Gastroesophageal sphincter (tissue), 4 donors: ENCODE data around the gene TGFB1. TPM values are rescaled to one million over a fixed set of nuclear protein-coding genes. Genes with fewer than 3 reads are reported as not detected.

ENCODE experiments used
- ATAC-seq: fragments of 150-250 bp; one replicate; pipeline ENCODE4 v1.9.1; 2016; ENCODE audit warnings: mild to moderate bottlenecking, moderate library complexity
- H3K27ac ChIP-seq, 4 donors: fragments of 200-600 bp; sonication (generic) in 3 of 4; 1 replicate in 3 of 4; 2 replicates in 1 of 4; pipeline ENCODE4 v1.5.1; 2016 to 2019
- H3K27me3 ChIP-seq: fragments of 200-600 bp; sonication (generic); one replicate; pipeline ENCODE4 v1.5.1; 2019
- H3K36me3 ChIP-seq, 2 donors: fragments of 200-600 bp; sonication (generic); one replicate each; pipeline ENCODE4 v1.5.1; 2019; ENCODE audit warnings: control low read depth in 1 of 2
- H3K4me1 ChIP-seq, 3 donors: fragments of 200-600 bp; sonication (generic); 1 replicate in 2 of 3; 2 replicates in 1 of 3; pipeline ENCODE4 v1.5.1; 2016 to 2019; ENCODE audit warnings: control low read depth in 2 of 3
- H3K4me3 ChIP-seq, 2 donors: fragments of 200-600 bp; sonication (generic); one replicate each; pipeline ENCODE4 v1.5.1; 2019; ENCODE audit warnings: mild to moderate bottlenecking in 1 of 2, moderate library complexity in 1 of 2
- H3K9me3 ChIP-seq, 3 donors: fragments of 200-600 bp; sonication (generic); one replicate each; pipeline ENCODE4 v1.5.1; 2017 to 2019; ENCODE audit warnings: control low read depth in 2 of 3
- EP300 ChIP-seq: sonication (generic); formaldehyde crosslinking; IDR thresholded peaks from one replicate; pipeline ENCODE4 v1.6.1; 2017; ENCODE audit warnings: antibody characterized with exemption, mild to moderate bottlenecking
- POLR2A ChIP-seq, 2 donors: fragments of 450-650 bp; IDR thresholded peaks; one replicate each; pipeline ENCODE4 v1.6.1; 2017; ENCODE audit warnings: antibody characterized with exemption in 2 of 2, mild to moderate bottlenecking in 2 of 2, moderate library complexity in 1 of 2
- POLR2AphosphoS5 ChIP-seq: sonication (generic); formaldehyde crosslinking; IDR thresholded peaks from one replicate; pipeline ENCODE4 v1.6.1; 2017; ENCODE audit warnings: antibody characterized with exemption
- WGBS, 2 donors: methylation state at CpG; one replicate each; pipeline ENCODE4 v1.1.5; 2018; ENCODE audit warnings: low coverage in 1 of 2; 5-methylcytosine and 5-hydroxymethylcytosine counted together
- total RNA-seq, 4 donors: library from RNA; depleted of rRNA; stranded (reverse); fragments of >200 nt; gene quantifications; one replicate each; pipeline ENCODE4 v1.1.0, GENCODE V29; 2016
- TF ChIP-seq, protein P1 (sequence below), 4 experiments: fragments of 200-600 bp in 2 of 4; fragments of 450-650 bp in 2 of 4; sonication (generic) in 1 of 4; IDR thresholded peaks; one replicate each; pipeline ENCODE4 v1.5.1; 2017 to 2019; ENCODE audit warnings: antibody characterized with exemption in 4 of 4, mild to moderate bottlenecking in 2 of 4, moderate library complexity in 2 of 4

TGFB1 gene
- total RNA-seq, 4 donors from 2014 or later = 12.9 to 39.3 (median 22.1) TPM

DNA sequence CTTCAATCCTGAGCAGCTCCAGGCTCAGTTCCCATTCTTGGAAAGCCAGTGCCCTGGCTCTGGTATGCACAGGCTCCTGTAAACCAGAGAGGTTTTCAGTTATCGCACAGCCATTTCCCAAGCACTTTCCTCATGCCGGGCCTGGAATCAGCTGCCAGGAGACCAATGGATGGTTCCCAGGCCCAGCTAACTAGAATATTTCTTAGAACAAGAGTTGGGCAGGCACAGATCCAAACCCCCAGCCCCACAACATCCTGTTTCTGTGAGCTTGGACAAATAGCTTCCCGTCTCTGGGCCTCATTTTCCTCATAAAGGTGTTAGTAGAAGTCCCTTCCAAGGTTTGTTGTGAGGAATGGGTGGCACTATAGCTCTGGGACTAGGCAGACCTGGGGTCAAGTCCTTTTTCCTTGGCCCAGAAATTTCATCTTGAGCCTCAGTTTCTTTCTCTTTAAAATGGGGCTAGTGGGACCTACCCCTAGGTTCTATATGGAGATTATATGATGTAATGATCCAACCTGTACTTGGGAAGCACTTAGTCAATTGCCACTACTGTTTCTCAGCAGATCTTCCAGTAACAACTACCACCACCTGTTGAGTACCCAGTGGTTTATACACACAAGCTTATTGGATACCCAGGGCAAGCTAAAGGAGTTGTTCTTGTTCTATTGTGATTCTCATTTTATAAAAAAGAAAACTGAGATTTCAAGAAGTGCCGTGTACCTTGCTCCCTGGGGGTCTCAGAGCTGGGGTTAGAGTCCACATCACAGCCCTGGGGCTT, 48.8 kb downstream of the TGFB1 start:
- peaks cover 0 to 81% of the 10 kb centered on the region in 2 donors for H3K36me3 ChIP-seq
- H3K27ac ChIP-seq = peak overlapping the region in 3 of 4 donors; percentile 24 to 58 (median 39)
- no peaks in the 10 kb centered on the region for H3K9me3 ChIP-seq
- 59 to 92% methylated on average over 2 of the region's 4 CpGs for WGBS, 2 donors
- no peak for ATAC-seq
- H3K27me3 ChIP-seq = no peaks in the 10 kb centered on the region
- H3K4me3 ChIP-seq = peak overlapping the region in 1 of 2 donors; percentile 4
- H3K4me1 ChIP-seq = peaks cover 2 to 54% (median 23%) of the 10 kb centered on the region in 3 donors
- TF ChIP-seq, protein P1, sequence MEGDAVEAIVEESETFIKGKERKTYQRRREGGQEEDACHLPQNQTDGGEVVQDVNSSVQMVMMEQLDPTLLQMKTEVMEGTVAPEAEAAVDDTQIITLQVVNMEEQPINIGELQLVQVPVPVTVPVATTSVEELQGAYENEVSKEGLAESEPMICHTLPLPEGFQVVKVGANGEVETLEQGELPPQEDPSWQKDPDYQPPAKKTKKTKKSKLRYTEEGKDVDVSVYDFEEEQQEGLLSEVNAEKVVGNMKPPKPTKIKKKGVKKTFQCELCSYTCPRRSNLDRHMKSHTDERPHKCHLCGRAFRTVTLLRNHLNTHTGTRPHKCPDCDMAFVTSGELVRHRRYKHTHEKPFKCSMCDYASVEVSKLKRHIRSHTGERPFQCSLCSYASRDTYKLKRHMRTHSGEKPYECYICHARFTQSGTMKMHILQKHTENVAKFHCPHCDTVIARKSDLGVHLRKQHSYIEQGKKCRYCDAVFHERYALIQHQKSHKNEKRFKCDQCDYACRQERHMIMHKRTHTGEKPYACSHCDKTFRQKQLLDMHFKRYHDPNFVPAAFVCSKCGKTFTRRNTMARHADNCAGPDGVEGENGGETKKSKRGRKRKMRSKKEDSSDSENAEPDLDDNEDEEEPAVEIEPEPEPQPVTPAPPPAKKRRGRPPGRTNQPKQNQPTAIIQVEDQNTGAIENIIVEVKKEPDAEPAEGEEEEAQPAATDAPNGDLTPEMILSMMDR (IDR thresholded peaks at IDR 0.05) = no peak
- TF ChIP-seq POLR2A (IDR thresholded peaks at IDR 0.05) = no peak
- TF ChIP-seq POLR2AphosphoS5 = no peak
- no peak for TF ChIP-seq EP300

DNA sequence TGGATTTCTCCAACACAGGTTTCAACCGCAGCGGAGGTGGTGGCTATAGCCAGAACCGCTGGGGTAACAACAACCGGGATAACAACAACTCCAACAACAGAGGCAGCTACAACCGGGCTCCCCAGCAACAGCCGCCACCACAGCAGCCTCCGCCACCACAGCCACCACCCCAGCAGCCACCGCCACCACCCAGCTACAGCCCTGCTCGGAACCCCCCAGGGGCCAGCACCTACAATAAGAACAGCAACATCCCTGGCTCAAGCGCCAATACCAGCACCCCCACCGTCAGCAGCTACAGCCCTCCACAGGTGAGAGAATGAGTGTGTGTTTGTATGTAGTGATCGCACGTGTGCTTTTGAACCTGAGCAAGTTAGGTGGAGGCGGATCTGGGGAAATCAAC, 49.8 kb downstream of the TGFB1 start:
- H3K4me1 ChIP-seq = peaks cover 2 to 58% (median 30%) of the 10 kb centered on the region in 3 donors

DNA sequence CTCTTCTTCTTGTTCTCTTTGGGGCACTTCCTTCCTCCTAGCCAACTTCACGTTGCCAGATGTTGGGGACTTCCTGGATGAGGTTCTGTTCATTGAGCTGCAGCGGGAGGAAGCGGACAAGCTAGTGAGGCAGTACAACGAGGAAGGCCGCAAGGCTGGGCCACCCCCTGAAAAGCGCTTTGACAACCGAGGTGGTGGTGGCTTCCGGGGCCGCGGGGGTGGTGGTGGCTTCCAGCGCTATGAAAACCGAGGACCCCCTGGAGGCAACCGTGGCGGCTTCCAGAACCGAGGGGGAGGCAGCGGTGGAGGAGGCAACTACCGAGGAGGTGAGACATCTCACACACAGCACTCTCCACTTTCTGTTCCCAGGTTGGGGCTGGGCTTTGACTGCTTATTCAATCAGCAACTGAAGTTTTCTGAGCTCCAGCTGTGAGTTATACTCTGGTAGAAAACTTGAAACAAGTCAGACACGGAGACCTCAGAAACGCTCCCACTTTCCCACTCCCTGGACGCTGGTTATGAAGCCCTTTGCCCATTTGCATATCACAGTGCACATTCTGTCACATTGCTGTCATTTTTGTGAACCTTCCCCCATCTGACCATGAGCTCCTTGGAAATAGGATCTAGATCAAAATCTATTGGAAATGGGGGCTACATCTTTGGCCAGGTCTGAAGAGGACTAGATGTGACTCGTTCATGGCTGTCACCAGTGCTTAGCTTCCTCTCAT, 50.9 kb downstream of the TGFB1 start:
- no peaks in the 10 kb centered on the region for H3K9me3 ChIP-seq

More for the DNA sequence above, 49.8 kb downstream of the TGFB1 start:
- Histone ChIP-seq H3K36me3 (peaks cover 0 to 82% of the 10 kb centered on the region in 2 donors), H3K27me3 (no peaks in the 10 kb centered on the region), H3K27ac (peak overlapping the region in 2 of 4 donors; percentile 39 to 58), H3K4me3 (peak overlapping the region in 1 of 2 donors; percentile 4), H3K9me3 (no peaks in the 10 kb centered on the region)
- no peak for TF ChIP-seq EP300
- TF ChIP-seq, protein P1 (IDR thresholded peaks at IDR 0.05) = no peak
- TF ChIP-seq POLR2AphosphoS5 = no peak
- no peak for TF ChIP-seq POLR2A (IDR thresholded peaks at IDR 0.05)
- no peak for ATAC-seq
- WGBS, 2 donors = 79 to 89% methylated on average over 5 to 9 of the region's 14 CpGs

DNA sequence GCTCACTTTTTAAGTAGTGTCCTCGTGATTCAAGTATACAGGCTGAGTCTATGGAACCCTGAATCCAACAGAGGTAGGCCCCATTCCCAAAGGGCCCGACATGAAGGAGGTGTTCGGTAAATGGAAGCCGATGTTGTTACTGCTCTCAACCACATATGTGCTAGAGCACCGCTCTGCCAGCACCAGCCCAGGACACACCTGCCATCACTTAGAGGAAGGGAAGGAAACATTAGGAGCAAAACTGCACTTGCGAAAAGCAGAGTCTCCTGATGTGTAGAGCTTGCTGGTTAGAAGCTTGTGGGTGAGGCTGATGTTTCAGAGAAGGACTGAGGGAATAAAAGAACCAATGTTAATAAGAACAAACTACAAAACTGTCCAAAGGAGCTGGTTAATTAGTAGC, 53.2 kb downstream of the TGFB1 start:
- H3K27me3 ChIP-seq = no peaks in the 10 kb centered on the region
- peaks cover 9 to 68% (median 39%) of the 10 kb centered on the region in 3 donors for H3K4me1 ChIP-seq
- no peaks in the 10 kb centered on the region for H3K9me3 ChIP-seq
- peak overlapping the region; percentile 24 to 82 (median 79) for H3K27ac ChIP-seq
- H3K4me3 ChIP-seq = no peak overlapping the region
- ATAC-seq = no peak
- peaks cover 0 to 80% of the 10 kb centered on the region in 2 donors for H3K36me3 ChIP-seq
- TF ChIP-seq, protein P1 (IDR thresholded peaks at IDR 0.05) = no peak
- no peak for TF ChIP-seq POLR2A (IDR thresholded peaks at IDR 0.05)
- no peak for TF ChIP-seq EP300
- no peak for TF ChIP-seq POLR2AphosphoS5
- WGBS, 2 donors = 75 to 85% methylated on average over 4 to 6 of the region's 6 CpGs

More for the DNA sequence above, 50.9 kb downstream of the TGFB1 start:
- Histone ChIP-seq H3K36me3 (peaks cover 0 to 79% of the 10 kb centered on the region in 2 donors), H3K4me1 (peaks cover 0 to 58% (median 31%) of the 10 kb centered on the region in 3 donors), H3K4me3 (peak overlapping the region in 1 of 2 donors; percentile 14), H3K27me3 (no peaks in the 10 kb centered on the region), H3K27ac (peak overlapping the region in 2 of 4 donors; percentile 47 to 61)
- ATAC-seq = no peak
- 73 to 81% methylated on average over 4 of the region's 21 CpGs for WGBS, 2 donors
- TF ChIP-seq POLR2A (IDR thresholded peaks at IDR 0.05) (no peak), EP300 (no peak), POLR2AphosphoS5 (no peak)
- TF ChIP-seq, protein P1 (IDR thresholded peaks at IDR 0.05) = no peak
